ENCODE results near the gene GPX2.

GPX2 gene

GRCh38 chr14:64947710-64948611 is 5.4 kb upstream of the GPX2 start:
- no peak overlapping the region for H2BK5ac ChIP-seq (ENCODE audit: low read depth, low read length, poor library complexity)

GRCh38 chr14:64946310-64947045 is 3.9 kb upstream of the GPX2 start:
- Histone ChIP-seq H2AFZ (ENCODE audit: insufficient read depth, low read length, poor library complexity) (no peak overlapping the region), H3K9me3 (ENCODE audit: insufficient read depth, low read depth, low read length) (no peaks in the 10 kb centered on the region), H3K9ac (ENCODE audit: low read length) (no peak overlapping the region), H3K23ac (ENCODE audit: low read length) (no peak overlapping the region), H3K79me1 (ENCODE audit: low read length) (no peaks in the 10 kb centered on the region), H4K91ac (ENCODE audit: low read depth, low read length) (no peak overlapping the region), H3K4me2 (ENCODE audit: low read length) (no peak overlapping the region), H3K18ac (ENCODE audit: low read length) (no peak overlapping the region), H3K79me2 (ENCODE audit: control insufficient read depth, insufficient read depth, low read length, poor library complexity) (no peaks in the 10 kb centered on the region), H2BK120ac (ENCODE audit: insufficient read depth, low read length, poor library complexity) (no peak overlapping the region), H3K27me3 (ENCODE audit: insufficient read depth, low read length) (no peaks in the 10 kb centered on the region), H3K4ac (ENCODE audit: low read depth, low read length) (no peak overlapping the region), H2BK12ac (ENCODE audit: low read length) (no peak overlapping the region), H3K4me3 (ENCODE audit: low read depth, low read length) (no peak overlapping the region), H2AK5ac (ENCODE audit: low read length) (no peak overlapping the region), H2BK5ac (ENCODE audit: low read depth, low read length, poor library complexity) (no peak overlapping the region), H4K8ac (ENCODE audit: low read depth, low read length) (no peak overlapping the region), H3K36me3 (ENCODE audit: control insufficient read depth in 1 of 2, insufficient read depth in 2 of 2, low read length in 2 of 2) (peaks cover 33 to 39% of the 10 kb centered on the region in 2 experiments), H4K12ac (ENCODE audit: low read depth, low read length) (no peak overlapping the region), H3K27ac (ENCODE audit: low read depth, low read length) (no peak overlapping the region), H3K14ac (ENCODE audit: low read length) (no peak overlapping the region), H3K4me1 (ENCODE audit: control insufficient read depth in 1 of 2, insufficient read depth in 2 of 2, low read length in 2 of 2) (no peaks in the 10 kb centered on the region)
- no peak for DNase-seq
- WGBS (ENCODE audit: extremely low coverage, insufficient coverage, insufficient read length), result no CpG with 5 or more reads among the region's 6 CpGs

More at GRCh38 chr14:64947710-64948611, 5.4 kb upstream of the GPX2 start:
- H4K12ac ChIP-seq (ENCODE audit: low read depth, low read length), result no peak overlapping the region
- no peaks in the 10 kb centered on the region for H3K27me3 ChIP-seq (ENCODE audit: insufficient read depth, low read length)
- H4K91ac ChIP-seq (ENCODE audit: low read depth, low read length), result no peak overlapping the region
- no peak overlapping the region for H2BK120ac ChIP-seq (ENCODE audit: insufficient read depth, low read length, poor library complexity)
- H3K18ac ChIP-seq (ENCODE audit: low read length), result no peak overlapping the region
- no peak overlapping the region for H4K8ac ChIP-seq (ENCODE audit: low read depth, low read length)
- no peak for DNase-seq
- no peak overlapping the region for H3K27ac ChIP-seq (ENCODE audit: low read depth, low read length)
- H3K79me2 ChIP-seq (ENCODE audit: control insufficient read depth, insufficient read depth, low read length, poor library complexity), result no peaks in the 10 kb centered on the region
- no peak overlapping the region for H3K4ac ChIP-seq (ENCODE audit: low read depth, low read length)
- H2BK12ac ChIP-seq (ENCODE audit: low read length), result no peak overlapping the region
- H3K14ac ChIP-seq (ENCODE audit: low read length), result no peak overlapping the region
- H3K9ac ChIP-seq (ENCODE audit: low read length), result no peak overlapping the region
- H3K9me3 ChIP-seq (ENCODE audit: insufficient read depth, low read depth, low read length), result no peaks in the 10 kb centered on the region
- no CpG with 5 or more reads among the region's 28 CpGs for WGBS (ENCODE audit: extremely low coverage, insufficient coverage, insufficient read length)
- H3K79me1 ChIP-seq (ENCODE audit: low read length), result no peaks in the 10 kb centered on the region
- no peak overlapping the region for H3K4me3 ChIP-seq (ENCODE audit: low read depth, low read length)
- H3K4me1 ChIP-seq (ENCODE audit: control insufficient read depth in 1 of 2, insufficient read depth in 2 of 2, low read length in 2 of 2), result no peaks in the 10 kb centered on the region
- no peak overlapping the region for H2AK5ac ChIP-seq (ENCODE audit: low read length)
- H3K4me2 ChIP-seq (ENCODE audit: low read length), result no peak overlapping the region
- H3K23ac ChIP-seq (ENCODE audit: low read length), result no peak overlapping the region
- peaks cover 37 to 45% of the 10 kb centered on the region in 2 experiments for H3K36me3 ChIP-seq (ENCODE audit: control insufficient read depth in 1 of 2, insufficient read depth in 2 of 2, low read length in 2 of 2)
- no peak overlapping the region for H2AFZ ChIP-seq (ENCODE audit: insufficient read depth, low read length, poor library complexity)

- H3K14ac ChIP-seq (ENCODE audit: low read length), result no peak overlapping the region
- no peak overlapping the region for H3K4ac ChIP-seq (ENCODE audit: low read depth, low read length)
- H3K23ac ChIP-seq (ENCODE audit: low read length), result no peak overlapping the region
- peaks cover 0 to 4% of the 10 kb centered on the region in 2 experiments for H3K4me1 ChIP-seq (ENCODE audit: control insufficient read depth in 1 of 2, insufficient read depth in 2 of 2, low read length in 2 of 2)
- H2AFZ ChIP-seq (ENCODE audit: insufficient read depth, low read length, poor library complexity), result no peak overlapping the region
- no CpG with 5 or more reads among the region's 12 CpGs for WGBS (ENCODE audit: extremely low coverage, insufficient coverage, insufficient read length)
- H3K79me1 ChIP-seq (ENCODE audit: low read length), result no peaks in the 10 kb centered on the region
- H3K4me3 ChIP-seq (ENCODE audit: low read depth, low read length), result no peak overlapping the region
- H3K4me2 ChIP-seq (ENCODE audit: low read length), result no peak overlapping the region
- H3K9ac ChIP-seq (ENCODE audit: low read length), result no peak overlapping the region
- H4K91ac ChIP-seq (ENCODE audit: low read depth, low read length), result no peak overlapping the region
- no peak overlapping the region for H2AK5ac ChIP-seq (ENCODE audit: low read length)
- H2BK120ac ChIP-seq (ENCODE audit: insufficient read depth, low read length, poor library complexity), result no peak overlapping the region
- H3K27ac ChIP-seq (ENCODE audit: low read depth, low read length), result no peak overlapping the region
- H3K27me3 ChIP-seq (ENCODE audit: insufficient read depth, low read length), result no peaks in the 10 kb centered on the region
- H2BK5ac ChIP-seq (ENCODE audit: low read depth, low read length, poor library complexity), result no peak overlapping the region
- H3K18ac ChIP-seq (ENCODE audit: low read length), result no peak overlapping the region
- no peak for DNase-seq
- no peaks in the 10 kb centered on the region for H3K9me3 ChIP-seq (ENCODE audit: insufficient read depth, low read depth, low read length)
- H4K8ac ChIP-seq (ENCODE audit: low read depth, low read length), result no peak overlapping the region
- H4K12ac ChIP-seq (ENCODE audit: low read depth, low read length), result no peak overlapping the region
- H3K79me2 ChIP-seq (ENCODE audit: control insufficient read depth, insufficient read depth, low read length, poor library complexity), result no peaks in the 10 kb centered on the region
- H2BK12ac ChIP-seq (ENCODE audit: low read length), result no peak overlapping the region
- H3K36me3 ChIP-seq (ENCODE audit: control insufficient read depth in 1 of 2, insufficient read depth in 2 of 2, low read length in 2 of 2), result peaks cover 26 to 32% of the 10 kb centered on the region in 2 experiments
Observed at GRCh38 chr14:64945431-64946178, 3.1 kb upstream of the GPX2 start.

GRCh38 chr14:64944861-64945260 is 2.3 kb upstream of the GPX2 start:
- H3K18ac ChIP-seq (ENCODE audit: low read length), result no peak overlapping the region
- H3K36me3 ChIP-seq (ENCODE audit: control insufficient read depth in 1 of 2, insufficient read depth in 2 of 2, low read length in 2 of 2), result peaks cover 20 to 26% of the 10 kb centered on the region in 2 experiments
- DNase-seq, result no peak
- H3K14ac ChIP-seq (ENCODE audit: low read length), result no peak overlapping the region
- H3K23ac ChIP-seq (ENCODE audit: low read length), result no peak overlapping the region
- H2BK12ac ChIP-seq (ENCODE audit: low read length), result no peak overlapping the region
- no peak overlapping the region for H3K9ac ChIP-seq (ENCODE audit: low read length)
- no peak overlapping the region for H2BK5ac ChIP-seq (ENCODE audit: low read depth, low read length, poor library complexity)
- H3K4me2 ChIP-seq (ENCODE audit: low read length), result no peak overlapping the region
- H2BK120ac ChIP-seq (ENCODE audit: insufficient read depth, low read length, poor library complexity), result no peak overlapping the region
- no peak overlapping the region for H3K27ac ChIP-seq (ENCODE audit: low read depth, low read length)
- no peak overlapping the region for H3K4me3 ChIP-seq (ENCODE audit: low read depth, low read length)
- no peaks in the 10 kb centered on the region for H3K79me1 ChIP-seq (ENCODE audit: low read length)
- H4K8ac ChIP-seq (ENCODE audit: low read depth, low read length), result no peak overlapping the region
- no peaks in the 10 kb centered on the region for H3K79me2 ChIP-seq (ENCODE audit: control insufficient read depth, insufficient read depth, low read length, poor library complexity)
- no peak overlapping the region for H4K12ac ChIP-seq (ENCODE audit: low read depth, low read length)
- H2AFZ ChIP-seq (ENCODE audit: insufficient read depth, low read length, poor library complexity), result no peak overlapping the region
- H3K9me3 ChIP-seq (ENCODE audit: insufficient read depth, low read depth, low read length), result no peaks in the 10 kb centered on the region
- WGBS (ENCODE audit: extremely low coverage, insufficient coverage, insufficient read length), result no CpG with 5 or more reads among the region's 4 CpGs
- no peak overlapping the region for H4K91ac ChIP-seq (ENCODE audit: low read depth, low read length)
- H2AK5ac ChIP-seq (ENCODE audit: low read length), result no peak overlapping the region
- H3K4me1 ChIP-seq (ENCODE audit: control insufficient read depth in 1 of 2, insufficient read depth in 2 of 2, low read length in 2 of 2), result peaks cover 0 to 5% of the 10 kb centered on the region in 2 experiments
- H3K27me3 ChIP-seq (ENCODE audit: insufficient read depth, low read length), result no peaks in the 10 kb centered on the region
- no peak overlapping the region for H3K4ac ChIP-seq (ENCODE audit: low read depth, low read length)
